Lung (tissue), 12 donors: ENCODE results near the gene TMEM217. TPM values are rescaled to one million over a fixed set of nuclear protein-coding genes. Genes with fewer than 3 reads are reported as not detected.

ENCODE experiments used
- ATAC-seq: fragments of 200-7000 bp; cut with Tn5 transposase; one replicate; pipeline ENCODE4 v1.9.1; 2020; ENCODE audit warnings: moderate number of reproducible peaks; ENCODE audit not compliant: insufficient read depth, low FRiP score
- DNase-seq, 3 donors: peaks; one replicate each; pipeline ENCODE4 v3.0.0-alpha.2; 2013 to 2017
- H3K27ac ChIP-seq, 2 donors: one replicate each; pipeline ENCODE4 v1.5.1; 2013; ENCODE audit warnings: mild to moderate bottlenecking in 2 of 2, moderate library complexity in 2 of 2, control low read depth in 1 of 2, inconsistent platforms in 1 of 2, low read depth in 1 of 2, low read length in 1 of 2
- H3K27me3 ChIP-seq, 3 donors: one replicate each; pipeline ENCODE4 v1.5.1; 2013; ENCODE audit warnings: low read length in 2 of 3; ENCODE audit not compliant: control insufficient read depth in 3 of 3, insufficient read depth in 3 of 3
- H3K36me3 ChIP-seq, 4 donors: one replicate each; pipeline ENCODE4 v1.5.1; 2013; ENCODE audit warnings: low read length in 4 of 4, mild to moderate bottlenecking in 1 of 4, moderate library complexity in 1 of 4; ENCODE audit not compliant: control insufficient read depth in 4 of 4, insufficient read depth in 4 of 4
- H3K4me1 ChIP-seq, 5 donors: one replicate each; pipeline ENCODE4 v1.5.1; 2013; ENCODE audit warnings: low read length in 5 of 5, mild to moderate bottlenecking in 2 of 5, moderate library complexity in 1 of 5; ENCODE audit not compliant: control insufficient read depth in 5 of 5, insufficient read depth in 5 of 5
- H3K4me3 ChIP-seq: one replicate; pipeline ENCODE4 v1.5.1; 2013; ENCODE audit warnings: mild to moderate bottlenecking, control low read depth, moderate library complexity
- H3K9ac ChIP-seq, 2 donors: one replicate each; pipeline ENCODE4 v1.5.1; 2013; ENCODE audit warnings: low read length in 2 of 2, control low read depth in 1 of 2; ENCODE audit not compliant: insufficient read depth in 1 of 2
- H3K9me3 ChIP-seq, 4 donors: one replicate each; pipeline ENCODE4 v1.5.1; 2013; ENCODE audit warnings: low read length in 3 of 4, mild to moderate bottlenecking in 1 of 4, moderate library complexity in 1 of 4; ENCODE audit not compliant: control insufficient read depth in 4 of 4, insufficient read depth in 3 of 4
- WGBS, 2 donors: extraction: QIAGEN DNeasy Blood & Tissue Kit; methylation state at CpG; one replicate each; pipeline ENCODE4 v1.1.7; 2013; 5-methylcytosine and 5-hydroxymethylcytosine counted together
- polyA plus RNA-seq, 2 donors: library from polyadenylated mRNA; stranded (reverse); fragments of 200-250 nt; gene quantifications; one replicate each; pipeline ENCODE4 v1.2.1, GENCODE V29; 2013
- total RNA-seq, 2 donors: library from RNA; depleted of rRNA in 1 of 2; stranded (reverse); fragments of >200 nt in 1 of 2; gene quantifications; one replicate each; pipeline ENCODE4 v1.2.1, GENCODE V29; 2014 to 2021
- TF ChIP-seq, protein P1 (sequence below): IDR thresholded peaks from 2 replicates; pipeline ENCODE4 v1.5.1; 2012; ENCODE audit warnings: mild to moderate bottlenecking; ENCODE audit errors: control extremely low read depth, extremely low read depth
- donor health status: control.
- donor health status: control.
- donor health status: Bipolar disorder and iron deficiency.
- donor health status: healthy.
- donor health status: DM: yes; HTN: yes; CAD: no.

Gene TMEM217
- total and polyA plus RNA-seq, 4 donors: 0.40 to 1.9 (median 0.97) TPM

DNA sequence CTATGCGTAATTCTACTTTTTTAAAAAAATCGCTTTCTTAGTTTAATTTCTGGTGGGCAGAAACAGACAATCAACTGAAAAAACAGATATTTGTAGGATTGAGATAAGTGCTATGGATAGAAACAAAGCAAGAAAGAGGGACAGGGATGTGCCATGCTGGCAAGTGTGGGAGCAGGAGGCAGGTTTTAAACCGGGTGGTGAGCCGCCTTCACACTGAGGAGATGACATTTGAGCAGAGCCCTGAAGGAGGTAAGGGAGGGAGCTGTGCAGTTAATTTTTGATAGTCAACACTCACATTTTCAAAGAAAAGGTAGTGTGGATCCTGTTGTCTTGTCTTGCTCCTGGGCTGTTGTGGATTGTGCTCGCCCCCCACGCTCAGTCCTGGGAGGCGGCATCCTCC lies 46.8 kb upstream of the TMEM217 start:
- no peak for DNase-seq
- no peak overlapping the region for H3K4me3 ChIP-seq
- no peak overlapping the region for H3K27ac ChIP-seq
- TF ChIP-seq, protein P1, sequence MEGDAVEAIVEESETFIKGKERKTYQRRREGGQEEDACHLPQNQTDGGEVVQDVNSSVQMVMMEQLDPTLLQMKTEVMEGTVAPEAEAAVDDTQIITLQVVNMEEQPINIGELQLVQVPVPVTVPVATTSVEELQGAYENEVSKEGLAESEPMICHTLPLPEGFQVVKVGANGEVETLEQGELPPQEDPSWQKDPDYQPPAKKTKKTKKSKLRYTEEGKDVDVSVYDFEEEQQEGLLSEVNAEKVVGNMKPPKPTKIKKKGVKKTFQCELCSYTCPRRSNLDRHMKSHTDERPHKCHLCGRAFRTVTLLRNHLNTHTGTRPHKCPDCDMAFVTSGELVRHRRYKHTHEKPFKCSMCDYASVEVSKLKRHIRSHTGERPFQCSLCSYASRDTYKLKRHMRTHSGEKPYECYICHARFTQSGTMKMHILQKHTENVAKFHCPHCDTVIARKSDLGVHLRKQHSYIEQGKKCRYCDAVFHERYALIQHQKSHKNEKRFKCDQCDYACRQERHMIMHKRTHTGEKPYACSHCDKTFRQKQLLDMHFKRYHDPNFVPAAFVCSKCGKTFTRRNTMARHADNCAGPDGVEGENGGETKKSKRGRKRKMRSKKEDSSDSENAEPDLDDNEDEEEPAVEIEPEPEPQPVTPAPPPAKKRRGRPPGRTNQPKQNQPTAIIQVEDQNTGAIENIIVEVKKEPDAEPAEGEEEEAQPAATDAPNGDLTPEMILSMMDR: no peak
- 97 to 98% methylated on average over 7 of the region's 7 CpGs for WGBS, 2 donors
- ATAC-seq: no peak
- H3K4me1 ChIP-seq: peaks cover 2 to 25% (median 14%) of the 10 kb centered on the region in 5 donors
- no peak overlapping the region for H3K9ac ChIP-seq
- H3K27me3 ChIP-seq: no peaks in the 10 kb centered on the region
- H3K9me3 ChIP-seq: no peaks in the 10 kb centered on the region
- H3K36me3 ChIP-seq: peaks cover 3 to 12% (median 9%) of the 10 kb centered on the region in 4 donors

DNA sequence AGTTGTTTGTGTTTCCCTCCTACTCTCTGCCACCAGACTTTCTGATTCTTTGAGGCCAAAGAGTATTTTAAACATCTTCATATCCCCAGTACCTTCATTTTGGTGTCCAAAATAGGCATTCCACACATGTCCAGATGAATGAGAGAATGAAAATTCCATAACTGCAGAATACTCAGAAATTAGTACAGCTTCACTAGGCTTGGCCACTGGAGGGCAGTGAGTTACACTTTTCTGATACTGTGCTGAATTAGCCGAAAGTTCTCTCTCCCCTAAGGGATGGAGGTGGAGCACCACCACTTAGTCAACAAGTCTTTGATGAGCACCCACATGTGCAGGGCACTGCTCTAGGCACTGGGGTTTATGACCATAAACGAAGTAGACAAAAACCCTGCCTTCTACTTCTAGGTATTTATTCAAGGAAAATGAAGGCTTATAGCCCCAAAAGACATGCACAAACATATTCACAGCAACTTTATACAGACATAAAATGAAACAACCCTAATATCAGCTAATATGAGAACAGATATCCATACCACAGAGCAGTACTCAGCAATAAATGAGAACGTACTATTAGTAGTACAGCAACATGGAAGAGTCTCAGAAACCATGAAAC lies 46.1 kb upstream of the TMEM217 start:
- DNase-seq: peak; percentile 49 to 71 (median 55)
- Histone ChIP-seq H3K36me3 (peaks cover 3 to 12% (median 9%) of the 10 kb centered on the region in 4 donors), H3K27me3 (no peaks in the 10 kb centered on the region), H3K4me3 (no peak overlapping the region), H3K4me1 (peaks cover 0 to 22% (median 14%) of the 10 kb centered on the region in 5 donors), H3K27ac (no peak overlapping the region), H3K9me3 (no peaks in the 10 kb centered on the region), H3K9ac (no peak overlapping the region)
- 61 to 62% methylated on average over 3 of the region's 3 CpGs for WGBS, 2 donors
- ATAC-seq: no peak
- TF ChIP-seq, protein P1: no peak

DNA sequence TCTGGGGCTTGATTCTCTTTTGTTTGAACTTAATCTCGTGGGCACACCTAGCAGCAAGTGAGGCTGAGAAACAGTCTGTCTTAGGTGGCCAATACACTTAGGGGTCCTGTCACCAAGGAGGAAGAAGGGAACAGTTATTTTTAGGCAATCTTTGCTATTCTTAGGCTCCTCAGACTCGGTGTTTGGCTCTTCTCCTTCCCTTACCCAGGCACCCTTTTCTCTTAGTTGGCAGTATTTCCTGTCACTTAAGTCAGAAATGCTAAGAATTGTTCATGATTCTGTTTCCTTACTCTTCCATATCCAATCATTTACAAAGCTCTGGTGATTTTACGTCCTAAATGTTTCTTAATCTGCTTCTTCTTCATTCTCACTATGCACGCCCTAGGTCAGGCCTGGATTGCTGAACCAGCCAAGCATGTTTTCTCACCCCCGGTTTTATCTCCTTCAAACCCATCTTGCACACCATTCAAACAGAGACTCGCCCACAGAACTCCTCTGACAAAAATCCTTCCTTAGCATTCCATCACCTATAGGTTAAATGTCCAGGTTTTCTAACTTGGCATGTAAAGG lies 45.2 kb upstream of the TMEM217 start:
- no peak overlapping the region for H3K27ac ChIP-seq
- no peaks in the 10 kb centered on the region for H3K27me3 ChIP-seq
- TF ChIP-seq, protein P1: no peak
- no peaks in the 10 kb centered on the region for H3K9me3 ChIP-seq
- no peak for ATAC-seq
- WGBS, 2 donors: 63 to 68% methylated on average over 6 of the region's 6 CpGs
- H3K36me3 ChIP-seq: peaks cover 3 to 12% (median 9%) of the 10 kb centered on the region in 4 donors
- H3K4me1 ChIP-seq: peaks cover 0 to 14% (median 7%) of the 10 kb centered on the region in 5 donors
- H3K9ac ChIP-seq: no peak overlapping the region
- no peak overlapping the region for H3K4me3 ChIP-seq
- no peak for DNase-seq
